K562 (cell line): ENCODE measurements around the gene CABP4.

Source experiments
- DPF2 ChIP-seq: fragments of 450-650 bp; IDR thresholded peaks from 2 replicates; pipeline ENCODE4 v1.6.1; 2016
- FOXP1 ChIP-seq: sonication (generic); formaldehyde crosslinking; IDR thresholded peaks from 2 replicates; pipeline ENCODE4 v1.8.0; 2022; ENCODE audit warnings: mild to moderate bottlenecking, missing genetic modification reagents
- GATA2 ChIP-seq: sonication (generic); formaldehyde crosslinking; IDR thresholded peaks from 2 replicates; pipeline ENCODE4 v1.4.0; 2020; ENCODE audit warnings: mild to moderate bottlenecking, missing genetic modification reagents
- HOMEZ ChIP-seq: fragments of 250-450 bp; sonication (Bioruptor Pico); IDR thresholded peaks from 2 replicates; pipeline ENCODE4 v1.4.0; 2020; ENCODE audit warnings: mild to moderate bottlenecking, moderate library complexity
- KLF16 ChIP-seq: IDR thresholded peaks from 2 replicates; pipeline ENCODE4 v1.6.1; 2016; ENCODE audit warnings: antibody characterized with exemption
- SETDB1 ChIP-seq: IDR thresholded peaks from one replicate; pipeline ENCODE4 v1.6.1; 2012; ENCODE audit warnings: low read length, control low read depth, inconsistent platforms
- SMARCB1 ChIP-seq: IDR thresholded peaks from 2 replicates; pipeline ENCODE4 v1.6.1; 2011; ENCODE audit warnings: improper control_type of control experiment, low read depth; ENCODE audit not compliant: insufficient read length
- TEAD2 ChIP-seq: fragments of 450-650 bp; IDR thresholded peaks from 2 replicates; pipeline ENCODE4 v1.6.1; 2016; ENCODE audit warnings: missing genetic modification characterization, control low read depth, missing compliant biosample characterization
- TFAM ChIP-seq: fragments of 250-450 bp; sonication (Bioruptor Pico); conservative IDR thresholded peaks from 2 replicates; pipeline ENCODE4 v1.5.0; 2021; ENCODE audit warnings: mild to moderate bottlenecking, moderate library complexity
- USF1 ChIP-seq: sonication (generic); formaldehyde crosslinking; IDR thresholded peaks from 2 replicates; pipeline ENCODE4 v1.9.0; 2022; ENCODE audit warnings: mild to moderate bottlenecking, missing genetic modification reagents

DNA sequence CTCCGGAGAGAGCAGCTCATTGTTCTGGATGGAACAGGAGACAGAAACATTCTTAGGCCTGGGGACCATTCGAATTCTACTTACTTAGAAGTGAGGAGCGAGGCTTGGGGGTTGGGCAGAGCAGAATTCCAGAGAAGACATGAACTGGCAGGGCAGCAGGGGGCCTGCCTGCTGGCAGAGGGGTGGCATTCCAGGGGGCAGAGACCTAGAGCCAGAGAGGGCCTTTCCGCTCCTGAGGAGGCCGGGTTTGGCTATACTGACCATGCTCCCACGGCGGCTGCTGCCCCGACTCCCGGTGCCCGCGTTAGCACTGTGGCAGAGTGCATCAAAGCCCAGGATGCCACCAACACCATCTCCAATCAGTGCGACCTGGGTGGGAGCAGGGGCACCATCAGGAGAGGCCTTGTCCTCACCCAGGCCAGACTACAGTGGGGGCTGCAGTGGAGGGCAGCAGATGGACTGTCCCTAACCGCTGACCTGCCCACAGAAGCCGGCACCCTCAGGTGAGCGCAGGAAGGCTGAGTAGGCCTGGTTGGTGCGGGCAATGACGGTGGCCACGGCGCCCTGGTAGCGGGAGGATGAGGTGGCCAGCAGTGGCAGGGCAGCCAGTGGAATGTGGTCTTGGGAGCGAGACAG lies 42.6 kb downstream of the CABP4 start:
- TF ChIP-seq TFAM = no peak
- no peak for TF ChIP-seq FOXP1
- no peak for TF ChIP-seq USF1
- no peak for TF ChIP-seq SMARCB1
- no peak for TF ChIP-seq KLF16
- no peak for TF ChIP-seq GATA2 (CRISPR knock-in tag)
- no peak for TF ChIP-seq DPF2
- TF ChIP-seq SETDB1 = no peak
- TF ChIP-seq TEAD2 (tag) = no peak
- no peak for TF ChIP-seq HOMEZ (CRISPR knock-in tag)
